GM18499 (cell line): ENCODE data around the gene COL4A1.

ENCODE experiments used
- ATAC-seq: cut with Tn5 transposase; IDR thresholded peaks from one replicate; pipeline ENCODE4 v1.9.1; 2021; ENCODE audit warnings: moderate number of reproducible peaks; ENCODE audit not compliant: insufficient read depth, unreplicated experiment

The COL4A1 gene

GRCh38 chr13:110108348-110109139 is 198.4 kb downstream of the COL4A1 start:
- ATAC-seq, result no peak

GRCh38 chr13:110107568-110108347 is 199.2 kb downstream of the COL4A1 start:
- no peak for ATAC-seq

GRCh38 chr13:110106726-110107125 is 200.2 kb downstream of the COL4A1 start:
- no peak for ATAC-seq

GRCh38 chr13:110105136-110105535 is 201.8 kb downstream of the COL4A1 start:
- ATAC-seq, result no peak

GRCh38 chr13:110103534-110103933 is 203.4 kb downstream of the COL4A1 start:
- ATAC-seq, result no peak

- ATAC-seq, result no peak
Observed at GRCh38 chr13:110103026-110103425, 203.9 kb downstream of the COL4A1 start.

GRCh38 chr13:110102053-110102452 is 204.9 kb downstream of the COL4A1 start:
- no peak for ATAC-seq

GRCh38 chr13:110099922-110100321 is 207.0 kb downstream of the COL4A1 start:
- ATAC-seq, result no peak
